ENCODE data around the gene NT5C1A.

- TF ChIP-seq POLR2A (IDR thresholded peaks at IDR 0.05; ENCODE audit: low read length) (no peak), GATA1 (IDR thresholded peaks at IDR 0.05; ENCODE audit: low read depth, low read length) (no peak)
Observed at GRCh38 chr1:39695016-39695415, 23.1 kb upstream of the NT5C1A start.

Measured in erythroblast (primary cell).